ENCODE results near the gene TAPBPL. TPM values are rescaled to one million over a fixed set of nuclear protein-coding genes. Genes with fewer than 3 reads are reported as not detected.

TAPBPL gene
- total and polyA plus RNA-seq, 2 of the 13 experiments (the other 11 are each of a cell fraction or from before 2014, with no cell fraction given), result 10.0 to 14.5 TPM

GRCh38 chr12:6404390-6404789 is 47.5 kb upstream of the TAPBPL start:
- intact Hi-C loops (cut with micrococcal nuclease; ENCODE audit: unreplicated experiment), result no loop called here
- Histone ChIP-seq H2AFZ (ENCODE audit: low read length) (no peak overlapping the region), H3K27ac (ENCODE audit: extremely low read length, insufficient read depth, low read length) (no peak overlapping the region), H3K27me3 (ENCODE audit: control insufficient read depth in 1 of 2, insufficient read depth in 2 of 2, low read length in 2 of 2) (no peaks in the 10 kb centered on the region), H3K79me2 (ENCODE audit: insufficient read depth, low read length) (no peaks in the 10 kb centered on the region), H3K9me3 (ENCODE audit: low read length) (no peaks in the 10 kb centered on the region), H3K36me3 (replicated peaks in 1 of 2; ENCODE audit: control insufficient read depth in 1 of 2, insufficient read depth in 2 of 2, low read length in 2 of 2) (no peaks in the 10 kb centered on the region), H3K4me1 (ENCODE audit: insufficient read depth, low read length) (no peaks in the 10 kb centered on the region; the same call in 1 of the 2 replicates), H4K20me1 (ENCODE audit: insufficient read depth, low read length) (no peaks in the 10 kb centered on the region), H3K9ac (ENCODE audit: insufficient read depth, low read depth, low read length) (no peak overlapping the region), H3K4me3 (replicated peaks in 1 of 3; ENCODE audit: insufficient read depth in 1 of 3, low read depth in 2 of 3, low read length in 3 of 3) (no peak overlapping the region), H3K4me2 (ENCODE audit: low read depth, low read length) (no peak overlapping the region)
- ATAC-seq (peak; percentile 51), DNase-seq (ENCODE audit: low spot score) (no peak), FAIRE-seq (no peak)
- in situ Hi-C loops (cut with HindIII; ENCODE audit: extremely low pct_ligation_motif_present, low pct_unique_long_range_greater_than_20kb), result no loop called here
- POLR2A ChIA-PET, result interaction anchor here (0.6 to 1.6 kb wide), 3 partner anchors 21 to 130 kb away, joined by 4 to 6 read pairs (median 5); partner anchors contain the start of genes GAPDH and LTBR
- CTCF ChIA-PET (ENCODE audit: low intra/inter-chr PET ratio, low total read pairs), result no interaction called here
- no TSS peak for BruUV-seq (replicated peaks)
- WGBS (ENCODE audit: low lambda C conversion rate), result 62% methylated on average over 5 of the region's 5 CpGs
- TF ChIP-seq DNMT1 (CRISPR knock-in tag; IDR thresholded peaks at IDR 0.05) (no peak), CEBPG (CRISPR knock-in tag; IDR thresholded peaks at IDR 0.05) (peak; percentile 50; the same call in 1 of the 2 replicates), CEBPB (IDR thresholded peaks at IDR 0.05; ENCODE audit: borderline replicate concordance, low read depth, low read length) (peak; percentile 34; the same call in 1 of the 2 replicates), POLR2A (IDR thresholded peaks at IDR 0.05; ENCODE audit: insufficient read depth in 1 of 2, low read depth in 2 of 2, low read length in 2 of 2) (no peak), ZNF562 (CRISPR knock-in tag; IDR thresholded peaks at IDR 0.05; ENCODE audit: borderline replicate concordance) (no peak), HNF4A (CRISPR knock-in tag; IDR thresholded peaks at IDR 0.05) (peak; percentile 38; the same call in 1 of the 2 replicates), RARA (CRISPR knock-in tag; IDR thresholded peaks at IDR 0.05) (peak; percentile 47)

GRCh38 chr12:6405963-6406362 is 45.9 kb upstream of the TAPBPL start:
- CTCF ChIA-PET (ENCODE audit: low intra/inter-chr PET ratio, low total read pairs), result no interaction called here
- DNase-seq (ENCODE audit: low spot score) (no peak), FAIRE-seq (no peak), ATAC-seq (no peak)
- Histone ChIP-seq H3K4me3 (replicated peaks in 1 of 3; ENCODE audit: insufficient read depth in 1 of 3, low read depth in 2 of 3, low read length in 3 of 3) (no peak overlapping the region), H3K4me1 (ENCODE audit: insufficient read depth, low read length) (no peaks in the 10 kb centered on the region; the same call in 1 of the 2 replicates), H3K9me3 (ENCODE audit: low read length) (no peaks in the 10 kb centered on the region), H3K9ac (ENCODE audit: insufficient read depth, low read depth, low read length) (no peak overlapping the region), H3K36me3 (replicated peaks in 1 of 2; ENCODE audit: control insufficient read depth in 1 of 2, insufficient read depth in 2 of 2, low read length in 2 of 2) (no peaks in the 10 kb centered on the region), H3K79me2 (ENCODE audit: insufficient read depth, low read length) (no peaks in the 10 kb centered on the region), H3K4me2 (ENCODE audit: low read depth, low read length) (no peak overlapping the region), H3K27me3 (ENCODE audit: control insufficient read depth in 1 of 2, insufficient read depth in 2 of 2, low read length in 2 of 2) (no peaks in the 10 kb centered on the region), H3K27ac (ENCODE audit: extremely low read length, insufficient read depth, low read length) (no peak overlapping the region), H4K20me1 (ENCODE audit: insufficient read depth, low read length) (no peaks in the 10 kb centered on the region), H2AFZ (ENCODE audit: low read length) (no peak overlapping the region)
- WGBS (ENCODE audit: low lambda C conversion rate), result 73% methylated on average over 6 of the region's 6 CpGs
- POLR2A ChIA-PET, result no interaction called here
- in situ Hi-C loops (cut with HindIII; ENCODE audit: extremely low pct_ligation_motif_present, low pct_unique_long_range_greater_than_20kb), result no loop called here
- no TSS peak for BruUV-seq (replicated peaks)
- intact Hi-C loops (cut with micrococcal nuclease; ENCODE audit: unreplicated experiment), result no loop called here
- no peak for TF ChIP-seq PHF5A (CRISPR knock-in tag; IDR thresholded peaks at IDR 0.05; ENCODE audit: low read depth, unreplicated experiment)
- no peak for TF ChIP-seq MTF2 (CRISPR knock-in tag; IDR thresholded peaks at IDR 0.05; ENCODE audit: borderline replicate concordance)
- TF ChIP-seq CERS6 (CRISPR knock-in tag; IDR thresholded peaks at IDR 0.05), result no peak
- TF ChIP-seq ZNF737 (CRISPR knock-in tag; IDR thresholded peaks at IDR 0.05; ENCODE audit: borderline replicate concordance), result no peak
- no peak for TF ChIP-seq XBP1 (CRISPR knock-in tag; IDR thresholded peaks at IDR 0.05)
- TF ChIP-seq ARNT (IDR thresholded peaks at IDR 0.05), result no peak
- TF ChIP-seq ZNF256 (CRISPR knock-in tag; conservative IDR thresholded peaks at IDR 0.05), result no peak
- TF ChIP-seq ELF4 (CRISPR knock-in tag; IDR thresholded peaks at IDR 0.05; ENCODE audit: borderline replicate concordance), result no peak
- TF ChIP-seq KAT7 (CRISPR knock-in tag; IDR thresholded peaks at IDR 0.05; ENCODE audit: borderline replicate concordance), result no peak
- TF ChIP-seq PRPF4 (IDR thresholded peaks at IDR 0.05; ENCODE audit: low read depth, low read length, poor library complexity, severe bottlenecking), result no peak
- no peak for TF ChIP-seq DNMT1 (CRISPR knock-in tag; IDR thresholded peaks at IDR 0.05)
- no peak for TF ChIP-seq SRSF9 (IDR thresholded peaks at IDR 0.05; ENCODE audit: borderline replicate concordance, insufficient read depth, low read depth, low read length, poor library complexity, severe bottlenecking)
- no peak for TF ChIP-seq ZNF766 (CRISPR knock-in tag; IDR thresholded peaks at IDR 0.05; ENCODE audit: borderline replicate concordance)

All from HepG2 (cell line).